ENCODE results near the gene STK33.

STK33 gene

GRCh38 chr11:8403310-8403709 is 190.7 kb downstream of the STK33 start:
- no peak for DNase-seq

GRCh38 chr11:8392886-8393285 is 201.1 kb downstream of the STK33 start:
- DNase-seq: no peak

- no peak for DNase-seq
Measured at GRCh38 chr11:8392166-8392565, 201.9 kb downstream of the STK33 start.

GRCh38 chr11:8390851-8391612 is 203.0 kb downstream of the STK33 start:
- no peak for DNase-seq

- no peak for DNase-seq
Measured at GRCh38 chr11:8389029-8389996, 204.7 kb downstream of the STK33 start.

- no peak for DNase-seq
Measured at GRCh38 chr11:8387693-8388092, 206.3 kb downstream of the STK33 start.

- DNase-seq: no peak
Measured at GRCh38 chr11:8387141-8387540, 206.9 kb downstream of the STK33 start.

- no peak for DNase-seq
Measured at GRCh38 chr11:8386134-8386864, 207.7 kb downstream of the STK33 start.

GRCh38 chr11:8384199-8384821 is 209.7 kb downstream of the STK33 start:
- DNase-seq: no peak

- no peak for DNase-seq
Measured at GRCh38 chr11:8383627-8384026, 210.4 kb downstream of the STK33 start.

- no peak for DNase-seq
Measured at GRCh38 chr11:8383227-8383626, 210.8 kb downstream of the STK33 start.

- no peak for DNase-seq
Measured at GRCh38 chr11:8382436-8383053, 211.5 kb downstream of the STK33 start.

- no peak for DNase-seq
Measured at GRCh38 chr11:8381871-8382396, 212.1 kb downstream of the STK33 start.

- DNase-seq: no peak
Measured at GRCh38 chr11:8381343-8381742, 212.7 kb downstream of the STK33 start.

GRCh38 chr11:8375932-8376331 is 218.1 kb downstream of the STK33 start:
- DNase-seq: no peak

- DNase-seq: no peak
Measured at GRCh38 chr11:8375460-8375859, 218.6 kb downstream of the STK33 start.

- DNase-seq: no peak
Measured at GRCh38 chr11:8374716-8375115, 219.3 kb downstream of the STK33 start.

GRCh38 chr11:8373519-8374432 is 220.3 kb downstream of the STK33 start:
- no peak for DNase-seq

GRCh38 chr11:8372641-8373381 is 221.2 kb downstream of the STK33 start:
- DNase-seq: no peak

GRCh38 chr11:8371516-8371884 is 222.5 kb downstream of the STK33 start:
- no peak for DNase-seq

Data from activated CD4-positive, alpha-beta T cell treated with anti-CD3 and anti-CD28 coated beads for 1 hour (primary cell).